HG02840 (cell line): ENCODE results near the gene FGD4.

Experiments used
- ATAC-seq: cut with Tn5 transposase; IDR thresholded peaks from one replicate; pipeline ENCODE4 v1.9.1; 2021; ENCODE audit warnings: mild to moderate bottlenecking, moderate library complexity, moderate number of reproducible peaks; ENCODE audit not compliant: unreplicated experiment, low FRiP score

Gene FGD4

GRCh38 chr12:32659908-32660440 lies 260.6 kb downstream of the FGD4 start:
- ATAC-seq: no peak

GRCh38 chr12:32661706-32662105 lies 262.3 kb downstream of the FGD4 start:
- no peak for ATAC-seq

DNA sequence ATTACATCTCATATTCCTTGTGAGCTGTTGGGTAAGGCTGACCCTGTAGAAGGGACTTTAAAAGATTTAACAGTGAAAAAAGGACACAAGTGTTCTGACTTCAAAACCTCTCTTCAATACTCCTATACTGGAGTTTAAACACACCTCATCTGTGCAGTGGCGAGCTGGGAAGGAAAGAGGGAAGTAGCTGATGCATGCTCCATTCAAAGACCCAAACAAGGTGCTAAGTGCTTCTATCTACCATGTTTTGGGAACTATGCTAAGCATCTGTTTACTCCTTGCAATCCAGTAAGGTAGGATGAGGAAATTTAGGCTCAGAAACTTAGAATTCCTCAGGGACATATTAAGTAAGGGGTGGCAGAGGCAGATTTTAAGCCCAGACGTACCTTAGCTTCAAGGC lies 263.3 kb downstream of the FGD4 start:
- no peak for ATAC-seq

- no peak for ATAC-seq
Measured at GRCh38 chr12:32666018-32666417, 266.7 kb downstream of the FGD4 start.

GRCh38 chr12:32669584-32669983 lies 270.2 kb downstream of the FGD4 start:
- no peak for ATAC-seq

- ATAC-seq: no peak
Measured at GRCh38 chr12:32671930-32672780, 272.8 kb downstream of the FGD4 start.

GRCh38 chr12:32679091-32679919 lies 279.9 kb downstream of the FGD4 start, which contains the start of gene DNM1L:
Gene DNM1L (plus strand): TSS chr12:32679301. CDS start chr12:32679364, 63 bp downstream.
- ATAC-seq: peak; percentile 97

- ATAC-seq: no peak
Measured at GRCh38 chr12:32679920-32680237, 280.5 kb downstream of the FGD4 start.

DNA sequence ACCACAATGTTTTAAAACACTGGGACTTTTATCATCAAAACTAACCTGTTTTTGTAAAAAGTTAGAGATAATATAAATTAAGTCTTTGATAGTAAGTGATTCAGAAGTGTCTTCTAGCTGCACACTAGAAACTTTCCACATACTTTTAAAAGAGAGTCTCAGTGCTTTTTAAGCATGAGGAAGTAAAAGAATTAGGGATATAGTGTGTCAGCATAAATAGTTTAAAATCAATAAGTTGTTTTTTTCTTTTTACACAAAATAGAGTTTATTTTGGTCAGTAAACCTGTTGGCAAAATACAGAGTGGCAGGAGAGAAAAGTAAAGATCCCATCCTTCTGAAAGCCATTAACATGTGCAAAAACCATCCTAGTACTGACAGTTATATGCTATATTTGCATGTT lies 281.4 kb downstream of the FGD4 start:
- no peak for ATAC-seq

GRCh38 chr12:32681272-32681671 lies 281.9 kb downstream of the FGD4 start:
- ATAC-seq: no peak

GRCh38 chr12:32686340-32686739 lies 287.0 kb downstream of the FGD4 start:
- no peak for ATAC-seq

DNA sequence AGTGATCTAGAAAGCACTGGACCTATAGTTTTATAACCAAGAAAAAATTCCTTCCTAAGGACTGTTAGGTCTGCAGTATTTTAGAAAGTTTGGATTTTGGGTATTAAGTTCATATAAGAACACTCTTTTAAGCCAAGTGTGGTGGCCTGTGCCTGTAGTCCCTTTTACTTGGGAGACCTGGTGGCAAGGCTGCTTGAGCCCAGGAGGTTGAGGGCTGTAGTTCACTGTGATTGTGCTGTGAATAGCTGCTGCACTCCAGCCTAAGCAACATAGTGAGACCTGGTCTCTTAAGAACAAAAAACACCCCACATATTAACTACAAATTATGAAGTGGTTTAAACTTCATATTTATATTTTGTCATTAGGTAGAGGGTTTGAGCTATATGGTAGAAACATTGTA lies 289.4 kb downstream of the FGD4 start:
- no peak for ATAC-seq

GRCh38 chr12:32690927-32691326 lies 291.6 kb downstream of the FGD4 start:
- ATAC-seq: no peak

DNA sequence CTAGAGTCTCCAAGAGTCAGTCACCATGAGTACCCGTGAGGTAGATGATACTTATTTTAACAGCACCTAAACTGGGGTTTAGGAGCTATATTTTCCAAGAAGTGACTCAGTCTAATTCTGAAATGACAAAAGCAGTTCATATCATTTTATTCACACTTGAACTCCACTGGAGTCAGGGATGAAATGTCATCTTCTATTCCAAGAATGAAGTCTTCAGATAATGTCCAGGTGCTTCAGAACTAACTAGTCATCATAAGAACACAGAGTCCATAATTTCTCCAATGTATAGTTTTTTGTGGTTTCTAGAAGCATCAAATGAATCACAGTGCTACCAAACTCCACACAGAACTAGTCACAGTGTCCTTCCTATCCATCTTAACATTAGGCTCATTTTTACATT lies 293.0 kb downstream of the FGD4 start:
- ATAC-seq: no peak

DNA sequence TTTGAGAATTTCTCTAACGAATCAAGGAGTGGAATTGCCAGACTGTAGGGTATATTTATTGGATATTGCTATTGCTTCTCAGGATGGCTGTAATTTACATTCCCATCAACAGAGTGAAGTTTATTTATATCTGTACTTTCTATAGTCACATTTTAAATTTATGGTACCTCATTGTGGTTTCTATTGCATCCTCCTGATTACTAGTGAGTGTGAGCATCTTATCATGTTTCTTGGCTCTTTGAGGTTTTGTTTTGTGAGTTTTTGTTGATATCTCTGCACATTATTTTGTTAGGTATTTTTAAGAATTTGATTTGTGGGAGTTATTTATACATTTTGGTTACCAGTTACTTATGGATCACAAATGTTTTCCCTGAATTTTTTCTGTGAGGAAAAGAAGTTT lies 293.7 kb downstream of the FGD4 start:
- ATAC-seq: no peak
